HepG2 (cell line): Measurements from ENCODE around the gene SHISA5. TPM values are rescaled to one million over a fixed set of nuclear protein-coding genes. Genes with fewer than 3 reads are reported as not detected.

ENCODE experiments used
- FOSL1 ChIP-seq: sonication (generic); formaldehyde crosslinking; IDR thresholded peaks from 2 replicates; pipeline ENCODE4 v1.9.0; 2021; ENCODE audit warnings: missing genetic modification reagents, borderline replicate concordance
- NBN ChIP-seq: fragments of 450-650 bp; conservative IDR thresholded peaks from 2 replicates; pipeline ENCODE4 v1.6.1; 2017
- NCOA2 ChIP-seq: sonication (generic); formaldehyde crosslinking; IDR thresholded peaks from 2 replicates; pipeline ENCODE4 v1.8.0; 2022; ENCODE audit warnings: inconsistent platforms
- NFE2 ChIP-seq: sonication (generic); formaldehyde crosslinking; IDR thresholded peaks from 2 replicates; pipeline ENCODE4 v1.4.0; 2020; ENCODE audit warnings: missing genetic modification reagents
- PHF21A ChIP-seq: sonication (generic); formaldehyde crosslinking; IDR thresholded peaks from 2 replicates; pipeline ENCODE4 v1.5.0; 2020; ENCODE audit warnings: mild to moderate bottlenecking, missing genetic modification reagents
- RELA ChIP-seq: sonication (generic); formaldehyde crosslinking; IDR thresholded peaks from 2 replicates; pipeline ENCODE4 v1.4.0; 2020; ENCODE audit warnings: missing genetic modification reagents
- SMAD9 ChIP-seq: sonication (generic); formaldehyde crosslinking; IDR thresholded peaks from 2 replicates; pipeline ENCODE4 v1.5.1; 2020; ENCODE audit warnings: mild to moderate bottlenecking, missing genetic modification reagents
- TRIM24 ChIP-seq: sonication (generic); formaldehyde crosslinking; IDR thresholded peaks from 2 replicates; pipeline ENCODE4 v1.8.0; 2022; ENCODE audit warnings: mild to moderate bottlenecking, missing genetic modification reagents
- ZFP62 ChIP-seq: sonication (generic); formaldehyde crosslinking; IDR thresholded peaks from 2 replicates; pipeline ENCODE4 v1.4.0; 2020; ENCODE audit warnings: missing genetic modification reagents
- ZNF589 ChIP-seq: sonication (generic); formaldehyde crosslinking; conservative IDR thresholded peaks from 2 replicates; pipeline ENCODE4 v1.8.0; 2022; ENCODE audit warnings: mild to moderate bottlenecking, moderate library complexity, missing genetic modification reagents
- ZNF737 ChIP-seq: sonication (generic); formaldehyde crosslinking; IDR thresholded peaks from 2 replicates; pipeline ENCODE4 v1.5.0; 2020; ENCODE audit warnings: missing genetic modification reagents, mild to moderate bottlenecking, borderline replicate concordance
- ZNF766 ChIP-seq: sonication (generic); formaldehyde crosslinking; IDR thresholded peaks from 2 replicates; pipeline ENCODE4 v1.5.0; 2020; ENCODE audit warnings: missing genetic modification reagents, borderline replicate concordance
- polyA plus RNA-seq, 8 experiments: library from polyadenylated mRNA; depleted of rRNA in 3 of 8; stranded (reverse) in 7 of 8; unstranded in 1 of 8; fragments of >200 nt; fragmentation: Illumina TruSeq in 4 of 8; extraction: Trizol in 4 of 8; gene quantifications; 2 replicates each; pipeline versions ENCODE4 v1.2.1 to v1.2.3, GENCODE V29; 2011 to 2016; ENCODE audit warnings: low read depth in 4 of 8, missing spikeins in 1 of 8, mixed read lengths in 1 of 8; ENCODE audit not compliant: insufficient read depth in 1 of 8
- total RNA-seq, 5 experiments: library from RNA; depleted of rRNA; stranded (reverse); fragments of >200 nt; fragmentation: Illumina TruSeq; extraction: Trizol; gene quantifications; 2 replicates each; pipeline ENCODE4 v1.2.3, GENCODE V29; 2016; ENCODE audit warnings: low read depth in 1 of 5
- TF ChIP-seq, protein P1 (sequence below): sonication (generic); formaldehyde crosslinking; IDR thresholded peaks from 2 replicates; pipeline ENCODE4 v1.5.1; 2020; ENCODE audit warnings: mild to moderate bottlenecking, missing genetic modification reagents, moderate library complexity
- TF ChIP-seq, protein P2 (sequence below): sonication (generic); formaldehyde crosslinking; IDR thresholded peaks from 2 replicates; pipeline ENCODE4 v1.4.0; 2020; ENCODE audit warnings: missing genetic modification reagents
- TF ChIP-seq, protein P3 (sequence below): sonication (generic); formaldehyde crosslinking; IDR thresholded peaks from 2 replicates; pipeline ENCODE4 v1.4.0; 2020; ENCODE audit warnings: mild to moderate bottlenecking, missing genetic modification reagents, borderline replicate concordance
- TF ChIP-seq, protein P4 (sequence below): IDR thresholded peaks from 2 replicates; pipeline ENCODE4 v1.6.1; 2016; ENCODE audit warnings: missing genetic modification reagents, missing compliant biosample characterization
- TF ChIP-seq, protein P5 (sequence below): IDR thresholded peaks from 2 replicates; pipeline ENCODE4 v1.6.1; 2012; ENCODE audit warnings: low read length, improper control_type of control experiment
- TF ChIP-seq, protein P6 (sequence below): IDR thresholded peaks from 2 replicates; pipeline ENCODE4 v1.6.1; 2016; ENCODE audit warnings: low read depth, borderline replicate concordance

SHISA5 gene
- total and polyA plus RNA-seq, 2 of the 13 experiments (the other 11 are each of a cell fraction or from before 2014, with no cell fraction given): 75.8 to 91.4 TPM

DNA sequence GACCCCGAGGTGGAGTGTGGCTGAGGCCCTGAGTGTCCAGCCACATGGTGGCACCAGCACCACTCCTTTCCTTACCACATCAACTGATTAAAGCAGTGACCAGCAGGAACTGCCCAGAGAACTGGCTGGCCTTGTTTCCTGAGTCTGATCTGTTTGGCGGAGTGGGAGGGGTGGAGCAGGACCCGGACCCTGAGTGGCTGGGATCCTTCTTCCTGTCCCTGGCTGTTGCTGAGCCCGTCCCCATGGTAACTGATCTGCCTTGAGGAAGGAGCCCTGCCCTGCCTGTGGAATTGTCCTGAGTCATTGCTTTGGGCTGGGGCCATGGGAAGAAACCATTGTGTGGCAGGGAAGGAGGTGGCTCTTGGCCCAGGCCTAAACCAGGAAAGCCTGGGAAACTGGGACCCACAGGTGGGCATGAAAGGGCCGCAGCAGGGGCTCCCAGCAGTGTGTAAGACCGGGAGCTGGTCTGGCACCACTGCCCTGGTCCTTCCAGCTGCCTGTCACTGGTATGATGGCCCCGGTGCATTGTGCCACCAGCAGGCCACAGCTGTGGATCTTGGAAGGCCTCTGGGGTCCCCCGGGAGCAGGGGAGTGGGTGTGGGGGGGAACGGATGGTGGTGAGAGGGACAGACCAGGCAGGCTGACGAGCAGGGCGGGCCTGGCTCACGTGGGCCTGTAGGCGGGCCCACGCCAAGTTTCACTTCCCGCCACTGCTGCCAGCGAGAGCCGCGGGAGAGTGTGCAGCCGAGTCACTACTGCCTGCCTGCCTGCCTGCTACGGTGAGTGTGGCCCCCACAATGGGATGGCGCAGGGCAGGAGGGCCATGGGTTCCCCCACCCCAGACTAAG is 38.2 kb downstream of the SHISA5 start (continued):
- TF ChIP-seq TRIM24 (no peak), NFE2 (peak; percentile 91), NCOA2 (0 out of 2 replicates have a peak, but pooled peaks have one; percentile 12), ZFP62 (no peak), PHF21A (peak; percentile 42; the same call in 1 of the 2 replicates), RELA (no peak), FOSL1 (CRISPR knock-in tag) (no peak), ZNF766 (no peak), ZNF737 (no peak), NBN (no peak), ZNF589 (CRISPR knock-in tag) (no peak), SMAD9 (CRISPR knock-in tag) (no peak)
- TF ChIP-seq, protein P1, sequence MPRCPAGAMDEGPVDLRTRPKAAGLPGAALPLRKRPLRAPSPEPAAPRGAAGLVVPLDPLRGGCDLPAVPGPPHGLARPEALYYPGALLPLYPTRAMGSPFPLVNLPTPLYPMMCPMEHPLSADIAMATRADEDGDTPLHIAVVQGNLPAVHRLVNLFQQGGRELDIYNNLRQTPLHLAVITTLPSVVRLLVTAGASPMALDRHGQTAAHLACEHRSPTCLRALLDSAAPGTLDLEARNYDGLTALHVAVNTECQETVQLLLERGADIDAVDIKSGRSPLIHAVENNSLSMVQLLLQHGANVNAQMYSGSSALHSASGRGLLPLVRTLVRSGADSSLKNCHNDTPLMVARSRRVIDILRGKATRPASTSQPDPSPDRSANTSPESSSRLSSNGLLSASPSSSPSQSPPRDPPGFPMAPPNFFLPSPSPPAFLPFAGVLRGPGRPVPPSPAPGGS (CRISPR knock-in tag): no peak
- TF ChIP-seq, protein P2, sequence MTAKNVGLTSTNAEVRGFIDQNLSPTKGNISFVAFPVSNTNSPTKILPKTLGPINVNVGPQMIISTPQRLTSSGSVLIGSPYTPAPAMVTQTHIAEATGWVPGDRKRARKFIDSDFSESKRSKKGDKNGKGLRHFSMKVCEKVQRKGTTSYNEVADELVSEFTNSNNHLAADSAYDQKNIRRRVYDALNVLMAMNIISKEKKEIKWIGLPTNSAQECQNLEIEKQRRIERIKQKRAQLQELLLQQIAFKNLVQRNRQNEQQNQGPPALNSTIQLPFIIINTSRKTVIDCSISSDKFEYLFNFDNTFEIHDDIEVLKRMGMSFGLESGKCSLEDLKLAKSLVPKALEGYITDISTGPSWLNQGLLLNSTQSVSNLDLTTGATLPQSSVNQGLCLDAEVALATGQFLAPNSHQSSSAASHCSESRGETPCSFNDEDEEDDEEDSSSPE: no peak
- TF ChIP-seq, protein P3, sequence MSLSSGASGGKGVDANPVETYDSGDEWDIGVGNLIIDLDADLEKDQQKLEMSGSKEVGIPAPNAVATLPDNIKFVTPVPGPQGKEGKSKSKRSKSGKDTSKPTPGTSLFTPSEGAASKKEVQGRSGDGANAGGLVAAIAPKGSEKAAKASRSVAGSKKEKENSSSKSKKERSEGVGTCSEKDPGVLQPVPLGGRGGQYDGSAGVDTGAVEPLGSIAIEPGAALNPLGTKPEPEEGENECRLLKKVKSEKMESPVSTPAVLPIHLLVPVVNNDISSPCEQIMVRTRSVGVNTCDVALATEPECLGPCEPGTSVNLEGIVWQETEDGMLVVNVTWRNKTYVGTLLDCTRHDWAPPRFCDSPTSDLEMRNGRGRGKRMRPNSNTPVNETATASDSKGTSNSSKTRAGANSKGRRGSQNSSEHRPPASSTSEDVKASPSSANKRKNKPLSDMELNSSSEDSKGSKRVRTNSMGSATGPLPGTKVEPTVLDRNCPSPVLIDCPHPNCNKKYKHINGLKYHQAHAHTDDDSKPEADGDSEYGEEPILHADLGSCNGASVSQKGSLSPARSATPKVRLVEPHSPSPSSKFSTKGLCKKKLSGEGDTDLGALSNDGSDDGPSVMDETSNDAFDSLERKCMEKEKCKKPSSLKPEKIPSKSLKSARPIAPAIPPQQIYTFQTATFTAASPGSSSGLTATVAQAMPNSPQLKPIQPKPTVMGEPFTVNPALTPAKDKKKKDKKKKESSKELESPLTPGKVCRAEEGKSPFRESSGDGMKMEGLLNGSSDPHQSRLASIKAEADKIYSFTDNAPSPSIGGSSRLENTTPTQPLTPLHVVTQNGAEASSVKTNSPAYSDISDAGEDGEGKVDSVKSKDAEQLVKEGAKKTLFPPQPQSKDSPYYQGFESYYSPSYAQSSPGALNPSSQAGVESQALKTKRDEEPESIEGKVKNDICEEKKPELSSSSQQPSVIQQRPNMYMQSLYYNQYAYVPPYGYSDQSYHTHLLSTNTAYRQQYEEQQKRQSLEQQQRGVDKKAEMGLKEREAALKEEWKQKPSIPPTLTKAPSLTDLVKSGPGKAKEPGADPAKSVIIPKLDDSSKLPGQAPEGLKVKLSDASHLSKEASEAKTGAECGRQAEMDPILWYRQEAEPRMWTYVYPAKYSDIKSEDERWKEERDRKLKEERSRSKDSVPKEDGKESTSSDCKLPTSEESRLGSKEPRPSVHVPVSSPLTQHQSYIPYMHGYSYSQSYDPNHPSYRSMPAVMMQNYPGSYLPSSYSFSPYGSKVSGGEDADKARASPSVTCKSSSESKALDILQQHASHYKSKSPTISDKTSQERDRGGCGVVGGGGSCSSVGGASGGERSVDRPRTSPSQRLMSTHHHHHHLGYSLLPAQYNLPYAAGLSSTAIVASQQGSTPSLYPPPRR: peak; percentile 45; the same call in 1 of the 2 replicates
- TF ChIP-seq, protein P4, sequence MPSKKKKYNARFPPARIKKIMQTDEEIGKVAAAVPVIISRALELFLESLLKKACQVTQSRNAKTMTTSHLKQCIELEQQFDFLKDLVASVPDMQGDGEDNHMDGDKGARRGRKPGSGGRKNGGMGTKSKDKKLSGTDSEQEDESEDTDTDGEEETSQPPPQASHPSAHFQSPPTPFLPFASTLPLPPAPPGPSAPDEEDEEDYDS (CRISPR knock-in tag): peak; percentile 55; the same call in 1 of the 2 replicates
- TF ChIP-seq, protein P5, sequence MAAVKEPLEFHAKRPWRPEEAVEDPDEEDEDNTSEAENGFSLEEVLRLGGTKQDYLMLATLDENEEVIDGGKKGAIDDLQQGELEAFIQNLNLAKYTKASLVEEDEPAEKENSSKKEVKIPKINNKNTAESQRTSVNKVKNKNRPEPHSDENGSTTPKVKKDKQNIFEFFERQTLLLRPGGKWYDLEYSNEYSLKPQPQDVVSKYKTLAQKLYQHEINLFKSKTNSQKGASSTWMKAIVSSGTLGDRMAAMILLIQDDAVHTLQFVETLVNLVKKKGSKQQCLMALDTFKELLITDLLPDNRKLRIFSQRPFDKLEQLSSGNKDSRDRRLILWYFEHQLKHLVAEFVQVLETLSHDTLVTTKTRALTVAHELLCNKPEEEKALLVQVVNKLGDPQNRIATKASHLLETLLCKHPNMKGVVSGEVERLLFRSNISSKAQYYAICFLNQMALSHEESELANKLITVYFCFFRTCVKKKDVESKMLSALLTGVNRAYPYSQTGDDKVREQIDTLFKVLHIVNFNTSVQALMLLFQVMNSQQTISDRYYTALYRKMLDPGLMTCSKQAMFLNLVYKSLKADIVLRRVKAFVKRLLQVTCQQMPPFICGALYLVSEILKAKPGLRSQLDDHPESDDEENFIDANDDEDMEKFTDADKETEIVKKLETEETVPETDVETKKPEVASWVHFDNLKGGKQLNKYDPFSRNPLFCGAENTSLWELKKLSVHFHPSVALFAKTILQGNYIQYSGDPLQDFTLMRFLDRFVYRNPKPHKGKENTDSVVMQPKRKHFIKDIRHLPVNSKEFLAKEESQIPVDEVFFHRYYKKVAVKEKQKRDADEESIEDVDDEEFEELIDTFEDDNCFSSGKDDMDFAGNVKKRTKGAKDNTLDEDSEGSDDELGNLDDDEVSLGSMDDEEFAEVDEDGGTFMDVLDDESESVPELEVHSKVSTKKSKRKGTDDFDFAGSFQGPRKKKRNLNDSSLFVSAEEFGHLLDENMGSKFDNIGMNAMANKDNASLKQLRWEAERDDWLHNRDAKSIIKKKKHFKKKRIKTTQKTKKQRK: no peak
- TF ChIP-seq, protein P6, sequence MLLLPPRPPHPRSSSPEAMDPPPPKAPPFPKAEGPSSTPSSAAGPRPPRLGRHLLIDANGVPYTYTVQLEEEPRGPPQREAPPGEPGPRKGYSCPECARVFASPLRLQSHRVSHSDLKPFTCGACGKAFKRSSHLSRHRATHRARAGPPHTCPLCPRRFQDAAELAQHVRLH (CRISPR knock-in tag): peak; percentile 66; the same call in 1 of the 2 replicates
